Calu3 (cell line): Measurements from ENCODE around the gene RBMS2. TPM values are rescaled to one million over a fixed set of nuclear protein-coding genes. Genes with fewer than 3 reads are reported as not detected.

Experiments
- Bru-seq: library from RNA; stranded (reverse); fragments of 400-500 nt; gene quantifications from one replicate; lab custom pipeline; 2021; lab: Mats Ljungman, UMichigan
- BruChase-seq, 2 experiments: library from RNA; stranded (reverse); fragments of 400-500 nt; gene quantifications; one replicate each; lab custom pipeline; 2021; lab: Mats Ljungman, UMichigan
- BruUV-seq: library from RNA; stranded (reverse); fragments of 400-500 nt; replicated peaks from 2 replicates; lab custom pipeline; 2021; lab: Mats Ljungman, UMichigan
- CTCF ChIA-PET: fragments of 300-600 bp; sonication (Branson Sonifier 250); formaldehyde crosslinking; loops from one replicate; lab custom pipeline; 2022; ENCODE audit warnings: antibody characterized with exemption; lab: Charles Lee
- DNase-seq: peaks from one replicate; pipeline ENCODE4 v3.0.0; 2022
- H3K27ac Mint-ChIP-seq: one replicate; pipeline ENCODE4 v1.8.0; 2022; ENCODE audit warnings: mixed read lengths; ENCODE audit not compliant: unreplicated experiment
- H3K27me3 Mint-ChIP-seq: one replicate; pipeline ENCODE4 v1.8.0; 2022; ENCODE audit warnings: mixed read lengths; ENCODE audit not compliant: unreplicated experiment
- H3K36me3 Mint-ChIP-seq: one replicate; pipeline ENCODE4 v1.8.0; 2022; ENCODE audit warnings: mild to moderate bottlenecking, moderate library complexity, mixed read lengths; ENCODE audit not compliant: insufficient read depth, unreplicated experiment
- H3K4me1 Mint-ChIP-seq: one replicate; pipeline ENCODE4 v1.8.0; 2022; ENCODE audit warnings: mild to moderate bottlenecking, low read depth, mixed read lengths; ENCODE audit not compliant: unreplicated experiment
- H3K4me3 Mint-ChIP-seq: one replicate; pipeline ENCODE4 v1.8.0; 2022; ENCODE audit warnings: mild to moderate bottlenecking, low read depth, moderate library complexity, mixed read lengths; ENCODE audit not compliant: unreplicated experiment
- H3K9me3 Mint-ChIP-seq: one replicate; pipeline ENCODE4 v1.8.0; 2022; ENCODE audit warnings: low read depth, mixed read lengths; ENCODE audit not compliant: unreplicated experiment
- intact Hi-C: fragments of 100-400 bp; cut with micrococcal nuclease; formaldehyde crosslinking; loops from one replicate; pipeline ENCODE4 v1.10.0; 2022; ENCODE audit not compliant: unreplicated experiment
- long read RNA-seq: library from polyadenylated mRNA; stranded (forward); transcript quantifications from one replicate; pipeline ENCODE4 v2.0.0, GENCODE V29; 2022
- total RNA-seq: library from RNA; stranded (reverse); gene quantifications from 2 replicates; pipeline ENCODE4 v1.2.3, GENCODE V29; 2022
- TF ChIP-seq, protein P1 (sequence below): fragments of 200-600 bp; IDR thresholded peaks from one replicate; pipeline ENCODE4 v1.8.0; 2022; ENCODE audit warnings: antibody characterized with exemption; ENCODE audit not compliant: unreplicated experiment

Gene RBMS2
- total RNA-seq (96.4 and 105 TPM in 2 replicates), Bru-seq, nascent RNA (percentile 93 among the genes with signal in this experiment), BruChase-seq, experiment 1, labeled RNA remaining after a 6-hour chase (percentile 96 among the genes with signal in this experiment), BruChase-seq, experiment 2, labeled RNA remaining after a 2-hour chase (percentile 95 among the genes with signal in this experiment)
- long read RNA-seq, full-length matches to known transcripts, result 8 of 45 reads
- long read RNA-seq, partial matches to known transcripts, result 13 of 45 reads
- long read RNA-seq, other reads (novel, unspliced or antisense), result 24 of 45 reads

DNA sequence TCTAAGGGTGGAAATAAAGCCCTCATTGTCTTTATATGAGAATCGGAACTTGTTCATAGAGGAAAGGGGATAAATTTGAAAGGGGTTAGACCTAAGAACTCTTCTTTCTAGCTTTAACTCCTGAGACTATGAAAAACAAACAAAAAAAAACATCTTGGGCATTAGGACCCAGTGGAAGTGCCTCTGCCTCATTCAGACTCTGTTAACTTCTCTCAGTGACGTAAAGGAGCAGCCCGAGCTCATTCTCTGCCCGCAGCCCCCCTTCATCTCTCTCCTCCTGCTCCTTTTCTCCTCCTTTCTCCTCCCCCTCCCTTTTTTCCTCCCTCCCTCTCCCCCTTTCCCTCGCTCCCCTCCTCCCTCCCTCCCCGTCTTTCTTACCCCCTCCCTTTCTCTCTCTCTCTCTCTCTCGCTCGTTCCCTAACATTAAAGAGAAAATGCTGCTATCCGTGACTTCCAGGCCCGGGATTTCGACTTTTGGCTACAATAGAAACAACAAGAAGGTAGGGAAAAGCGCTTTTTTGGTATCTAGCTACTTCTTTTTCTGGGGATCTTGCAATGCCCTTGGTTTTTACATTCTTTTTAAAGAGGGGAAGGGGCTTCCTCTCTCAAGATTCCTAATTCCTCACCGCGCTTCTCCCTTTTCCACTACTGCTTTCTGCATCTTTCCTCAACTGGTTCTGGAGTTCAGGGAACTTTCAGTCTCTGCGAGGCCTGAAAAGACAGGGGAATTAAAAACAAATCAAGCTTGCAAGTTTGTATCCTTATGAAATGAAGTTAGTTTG lies at the start of gene RBMS2:
RBMS2 (plus strand) TSS at position 231 of the 782 bp plus-strand sequence; CDS start at position 435, 204 bp downstream.
- peaks cover 37% of the 10 kb centered on the region for H3K36me3 Mint-ChIP-seq
- H3K4me1 Mint-ChIP-seq, result peaks cover 52% of the 10 kb centered on the region
- BruUV-seq, result no TSS peak
- H3K27ac Mint-ChIP-seq, result peak within 1 kb of the TSS; percentile 75
- peak; percentile 81 for DNase-seq
- H3K9me3 Mint-ChIP-seq, result no peaks in the 10 kb centered on the region
- H3K4me3 Mint-ChIP-seq, result peak within 1 kb of the TSS; percentile 77
- intact Hi-C loops, result no loop called here
- H3K27me3 Mint-ChIP-seq, result no peaks in the 10 kb centered on the region
- CTCF ChIA-PET, result interaction anchor here (0.6 to 2.0 kb wide), 15 partner anchors 11 to 591 kb away, joined by 3 to 21 read pairs (median 4); no protein-coding TSS in a partner anchor
- TF ChIP-seq, protein P1, sequence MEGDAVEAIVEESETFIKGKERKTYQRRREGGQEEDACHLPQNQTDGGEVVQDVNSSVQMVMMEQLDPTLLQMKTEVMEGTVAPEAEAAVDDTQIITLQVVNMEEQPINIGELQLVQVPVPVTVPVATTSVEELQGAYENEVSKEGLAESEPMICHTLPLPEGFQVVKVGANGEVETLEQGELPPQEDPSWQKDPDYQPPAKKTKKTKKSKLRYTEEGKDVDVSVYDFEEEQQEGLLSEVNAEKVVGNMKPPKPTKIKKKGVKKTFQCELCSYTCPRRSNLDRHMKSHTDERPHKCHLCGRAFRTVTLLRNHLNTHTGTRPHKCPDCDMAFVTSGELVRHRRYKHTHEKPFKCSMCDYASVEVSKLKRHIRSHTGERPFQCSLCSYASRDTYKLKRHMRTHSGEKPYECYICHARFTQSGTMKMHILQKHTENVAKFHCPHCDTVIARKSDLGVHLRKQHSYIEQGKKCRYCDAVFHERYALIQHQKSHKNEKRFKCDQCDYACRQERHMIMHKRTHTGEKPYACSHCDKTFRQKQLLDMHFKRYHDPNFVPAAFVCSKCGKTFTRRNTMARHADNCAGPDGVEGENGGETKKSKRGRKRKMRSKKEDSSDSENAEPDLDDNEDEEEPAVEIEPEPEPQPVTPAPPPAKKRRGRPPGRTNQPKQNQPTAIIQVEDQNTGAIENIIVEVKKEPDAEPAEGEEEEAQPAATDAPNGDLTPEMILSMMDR, result no peak

GRCh38 chr12:56474389-56474788 lies 47.2 kb upstream of the RBMS2 start:
- CTCF ChIA-PET, result interaction anchor here (0.7 kb wide), 1 partner anchor 13 kb away, joined by 9 read pairs; no protein-coding TSS in a partner anchor
- no peak for DNase-seq
- H3K27me3 Mint-ChIP-seq, result no peaks in the 10 kb centered on the region
- no peak overlapping the region for H3K4me3 Mint-ChIP-seq
- H3K4me1 Mint-ChIP-seq, result peaks cover 8% of the 10 kb centered on the region
- peaks cover 11% of the 10 kb centered on the region for H3K36me3 Mint-ChIP-seq
- no TSS peak for BruUV-seq
- intact Hi-C loops, result no loop called here
- H3K9me3 Mint-ChIP-seq, result no peaks in the 10 kb centered on the region
- H3K27ac Mint-ChIP-seq, result no peak overlapping the region
- TF ChIP-seq, protein P1, result no peak

DNA sequence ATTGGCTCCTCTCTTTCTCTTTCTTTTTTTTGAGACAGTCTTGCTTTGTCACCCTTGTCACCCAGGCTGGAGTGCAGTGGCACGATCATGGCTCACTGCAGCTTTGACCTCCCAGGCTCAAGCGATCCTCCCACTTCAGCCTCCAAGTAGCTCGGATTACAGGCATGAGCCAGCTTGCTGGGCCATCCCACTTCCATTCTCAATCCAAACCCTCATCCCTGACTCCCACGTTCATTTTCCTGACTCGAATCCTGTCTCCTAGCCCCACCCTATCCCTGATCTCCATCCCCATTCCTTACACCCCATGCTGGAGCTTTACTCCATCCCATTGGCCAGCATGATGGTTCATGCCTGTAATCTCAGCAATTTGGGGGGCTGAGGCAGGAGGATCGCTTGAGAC lies 45.5 kb upstream of the RBMS2 start:
- H3K36me3 Mint-ChIP-seq, result peaks cover 5% of the 10 kb centered on the region
- intact Hi-C loops, result no loop called here
- no TSS peak for BruUV-seq
- no peak overlapping the region for H3K27ac Mint-ChIP-seq
- CTCF ChIA-PET, result interaction anchor here (0.7 kb wide), 1 partner anchor 349 kb away, joined by 9 read pairs; no protein-coding TSS in a partner anchor
- no peaks in the 10 kb centered on the region for H3K27me3 Mint-ChIP-seq
- no peaks in the 10 kb centered on the region for H3K9me3 Mint-ChIP-seq
- TF ChIP-seq, protein P1, result no peak
- H3K4me1 Mint-ChIP-seq, result no peaks in the 10 kb centered on the region
- H3K4me3 Mint-ChIP-seq, result no peak overlapping the region
- DNase-seq, result no peak

DNA sequence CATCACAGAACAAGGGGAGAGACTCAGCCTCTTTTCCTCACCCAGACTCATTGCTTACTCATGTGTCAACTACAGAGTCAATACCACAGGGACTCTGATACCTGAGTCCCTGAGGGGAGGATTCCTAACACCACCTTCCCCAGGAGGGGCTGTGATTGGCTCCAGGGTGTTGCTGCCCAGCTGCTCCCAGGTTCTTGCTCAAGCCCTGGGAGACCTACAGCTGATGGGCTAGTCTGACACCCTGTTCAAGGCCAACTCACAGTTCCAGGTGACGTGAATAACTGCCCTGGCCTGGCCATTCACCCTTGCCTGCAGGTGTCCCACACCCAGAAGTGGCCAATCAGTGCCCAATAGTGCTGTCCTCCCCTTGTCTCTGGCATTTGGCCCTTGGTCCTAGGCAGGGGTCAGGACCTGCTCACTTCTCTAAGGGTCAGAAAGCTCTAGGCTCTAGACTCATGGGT lies 44.6 kb upstream of the RBMS2 start:
- Mint-ChIP-seq H3K4me1 (no peaks in the 10 kb centered on the region), H3K36me3 (peaks cover 5% of the 10 kb centered on the region), H3K9me3 (no peaks in the 10 kb centered on the region), H3K4me3 (no peak overlapping the region), H3K27me3 (no peaks in the 10 kb centered on the region), H3K27ac (peak overlapping the region; percentile 12)
- no TSS peak for BruUV-seq
- no peak for DNase-seq
- intact Hi-C loops, result no loop called here
- TF ChIP-seq, protein P1, result no peak
- CTCF ChIA-PET, result no interaction called here
